Measurements from ENCODE around the gene LRP10. TPM values are rescaled to one million over a fixed set of nuclear protein-coding genes. Genes with fewer than 3 reads are reported as not detected.

Gene LRP10
- total and polyA plus RNA-seq, 2 donors (not counting 1 experiment from before 2014, with no cell fraction given): 99.7 to 120 TPM

DNA sequence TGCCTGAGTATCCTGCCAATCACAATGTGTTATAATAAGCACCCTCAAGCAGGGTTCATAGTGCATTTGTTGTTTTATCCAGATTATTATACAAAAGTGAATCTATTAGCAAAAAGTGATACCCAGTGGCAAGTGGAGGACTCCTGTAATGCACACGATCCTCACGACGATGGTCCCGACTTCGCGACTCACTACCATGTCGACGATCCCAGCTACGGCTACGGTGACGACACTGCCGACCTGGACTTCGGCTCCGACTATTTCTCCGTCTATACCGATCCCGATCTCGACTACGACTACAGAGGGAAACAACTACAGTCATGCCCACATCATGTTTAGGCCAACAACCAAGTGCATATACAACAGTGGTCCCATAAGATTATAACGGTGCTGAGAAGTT is 34.5 kb downstream of the LRP10 start:
- no peaks in the 10 kb centered on the region for H3K27me3 Mint-ChIP-seq
- Histone ChIP-seq H3K27me3 (replicated peaks in 1 of 4; ENCODE audit: control extremely low read depth in 1 of 4, control insufficient read depth in 3 of 4, insufficient read depth in 4 of 4, low read length in 3 of 4) (no peaks in the 10 kb centered on the region), H3K4me3 (ENCODE audit: control extremely low read depth in 1 of 5, extremely low read depth in 1 of 5, insufficient read depth in 1 of 5, low read depth in 2 of 5, low read length in 4 of 5) (no peak overlapping the region), H3K9ac (ENCODE audit: low read length) (no peak overlapping the region), H2AFZ (ENCODE audit: insufficient read depth, low read depth, low read length, poor library complexity, severe bottlenecking) (no peak overlapping the region), H4K20me1 (ENCODE audit: control insufficient read depth, insufficient read depth, low read length, poor library complexity, severe bottlenecking) (peaks cover 36% of the 10 kb centered on the region), H3K79me2 (ENCODE audit: control insufficient read depth, insufficient read depth, low read length) (peaks cover 66% of the 10 kb centered on the region), H3K9me3 (ENCODE audit: control extremely low read depth in 1 of 3, control insufficient read depth in 2 of 3, insufficient read depth in 1 of 3, low read length in 2 of 3) (no peaks in the 10 kb centered on the region), H3K27ac (ENCODE audit: low read length in 2 of 2) (no peak overlapping the region), H3K4me1 (ENCODE audit: control insufficient read depth in 2 of 2, insufficient read depth in 2 of 2, low read length in 2 of 2) (no peaks in the 10 kb centered on the region), H3K4me2 (replicated peaks; ENCODE audit: low read depth, low read length, poor library complexity, severe bottlenecking) (no peak overlapping the region), H3K36me3 (replicated peaks in 1 of 2; ENCODE audit: control extremely low read depth in 1 of 2, control insufficient read depth in 1 of 2, extremely low read depth in 1 of 2, insufficient read depth in 2 of 2, low read length in 1 of 2) (peaks cover 8 to 92% of the 10 kb centered on the region in 2 experiments)
- POLR2A ChIA-PET: no interaction called here
- TF ChIP-seq EZH2 (IDR thresholded peaks at IDR 0.05; ENCODE audit: borderline replicate concordance, insufficient read depth, low read depth, low read length, poor library complexity, severe bottlenecking): no peak
- TF ChIP-seq, protein P1, sequence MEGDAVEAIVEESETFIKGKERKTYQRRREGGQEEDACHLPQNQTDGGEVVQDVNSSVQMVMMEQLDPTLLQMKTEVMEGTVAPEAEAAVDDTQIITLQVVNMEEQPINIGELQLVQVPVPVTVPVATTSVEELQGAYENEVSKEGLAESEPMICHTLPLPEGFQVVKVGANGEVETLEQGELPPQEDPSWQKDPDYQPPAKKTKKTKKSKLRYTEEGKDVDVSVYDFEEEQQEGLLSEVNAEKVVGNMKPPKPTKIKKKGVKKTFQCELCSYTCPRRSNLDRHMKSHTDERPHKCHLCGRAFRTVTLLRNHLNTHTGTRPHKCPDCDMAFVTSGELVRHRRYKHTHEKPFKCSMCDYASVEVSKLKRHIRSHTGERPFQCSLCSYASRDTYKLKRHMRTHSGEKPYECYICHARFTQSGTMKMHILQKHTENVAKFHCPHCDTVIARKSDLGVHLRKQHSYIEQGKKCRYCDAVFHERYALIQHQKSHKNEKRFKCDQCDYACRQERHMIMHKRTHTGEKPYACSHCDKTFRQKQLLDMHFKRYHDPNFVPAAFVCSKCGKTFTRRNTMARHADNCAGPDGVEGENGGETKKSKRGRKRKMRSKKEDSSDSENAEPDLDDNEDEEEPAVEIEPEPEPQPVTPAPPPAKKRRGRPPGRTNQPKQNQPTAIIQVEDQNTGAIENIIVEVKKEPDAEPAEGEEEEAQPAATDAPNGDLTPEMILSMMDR (IDR thresholded peaks at IDR 0.05): no peak
- intact Hi-C loops (cut with micrococcal nuclease): no loop called here
- H3K4me1 Mint-ChIP-seq: peaks cover 1% of the 10 kb centered on the region
- ATAC-seq (ENCODE audit: low read depth) (no peak), DNase-seq (no peak)
- over 99% methylated on average over 19 of the region's 20 CpGs for WGBS (ENCODE audit: insufficient coverage)
- no peaks in the 10 kb centered on the region for H3K9me3 Mint-ChIP-seq (ENCODE audit: insufficient read depth)
- H3K4me3 Mint-ChIP-seq: no peak overlapping the region
- CTCF ChIA-PET: no interaction called here
- H3K27ac Mint-ChIP-seq: no peak overlapping the region

DNA sequence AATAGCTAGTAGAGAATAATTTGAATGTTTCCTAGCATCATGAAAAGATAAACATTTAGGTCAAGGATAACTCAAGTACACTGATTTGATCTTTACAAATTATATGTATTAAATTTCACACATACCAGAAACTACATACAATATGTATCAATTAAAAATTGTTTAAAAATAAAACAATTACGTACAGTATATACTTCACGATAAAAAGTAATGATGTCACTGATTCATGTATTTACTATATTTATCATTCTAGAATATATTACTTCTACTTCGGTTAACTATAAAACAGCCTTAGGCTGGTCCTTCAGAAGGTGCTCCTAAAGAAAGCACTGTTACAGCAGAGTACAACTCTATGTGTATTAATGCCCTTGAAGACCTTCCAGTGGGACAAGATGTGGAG is 35.9 kb downstream of the LRP10 start:
- Mint-ChIP-seq H3K4me1 (peaks cover 10% of the 10 kb centered on the region), H3K27ac (no peak overlapping the region), H3K4me3 (no peak overlapping the region), H3K9me3 (ENCODE audit: insufficient read depth) (no peaks in the 10 kb centered on the region), H3K27me3 (no peaks in the 10 kb centered on the region)
- Histone ChIP-seq H3K27ac (ENCODE audit: low read length in 2 of 2) (no peak overlapping the region), H3K4me1 (ENCODE audit: control insufficient read depth in 2 of 2, insufficient read depth in 2 of 2, low read length in 2 of 2) (no peaks in the 10 kb centered on the region), H3K27me3 (replicated peaks in 1 of 4; ENCODE audit: control extremely low read depth in 1 of 4, control insufficient read depth in 3 of 4, insufficient read depth in 4 of 4, low read length in 3 of 4) (no peaks in the 10 kb centered on the region), H2AFZ (ENCODE audit: insufficient read depth, low read depth, low read length, poor library complexity, severe bottlenecking) (no peak overlapping the region), H3K4me3 (ENCODE audit: control extremely low read depth in 1 of 5, extremely low read depth in 1 of 5, insufficient read depth in 1 of 5, low read depth in 2 of 5, low read length in 4 of 5) (no peak overlapping the region), H3K9me3 (ENCODE audit: control extremely low read depth in 1 of 3, control insufficient read depth in 2 of 3, insufficient read depth in 1 of 3, low read length in 2 of 3) (no peaks in the 10 kb centered on the region), H3K36me3 (replicated peaks in 1 of 2; ENCODE audit: control extremely low read depth in 1 of 2, control insufficient read depth in 1 of 2, extremely low read depth in 1 of 2, insufficient read depth in 2 of 2, low read length in 1 of 2) (peaks cover 9 to 90% of the 10 kb centered on the region in 2 experiments), H3K79me2 (ENCODE audit: control insufficient read depth, insufficient read depth, low read length) (peaks cover 80% of the 10 kb centered on the region), H4K20me1 (ENCODE audit: control insufficient read depth, insufficient read depth, low read length, poor library complexity, severe bottlenecking) (peaks cover 49% of the 10 kb centered on the region), H3K4me2 (replicated peaks; ENCODE audit: low read depth, low read length, poor library complexity, severe bottlenecking) (no peak overlapping the region), H3K9ac (ENCODE audit: low read length) (no peak overlapping the region)
- POLR2A ChIA-PET: interaction anchor here (1.1 kb wide), 1 partner anchor 11 kb away, joined by 3 read pairs; no protein-coding TSS in a partner anchor
- intact Hi-C loops (cut with micrococcal nuclease): no loop called here
- no CpG with 5 or more reads among the region's 3 CpGs for WGBS (ENCODE audit: insufficient coverage)
- TF ChIP-seq, protein P1 (IDR thresholded peaks at IDR 0.05): no peak
- no peak for TF ChIP-seq EZH2 (IDR thresholded peaks at IDR 0.05; ENCODE audit: borderline replicate concordance, insufficient read depth, low read depth, low read length, poor library complexity, severe bottlenecking)
- no peak for DNase-seq
- CTCF ChIA-PET: interaction anchor here (0.7 to 1.8 kb wide), 3 partner anchors 34 to 55 kb away, joined by 3 to 10 read pairs (median 3); no protein-coding TSS in a partner anchor
- no peak for ATAC-seq (ENCODE audit: low read depth)
